ENCODE data around the gene ANK3. TPM values are rescaled to one million over a fixed set of nuclear protein-coding genes. Genes with fewer than 3 reads are reported as not detected.
A peak's percentile ranks its signal among the peaks of the same experiment; 100 is the strongest.

Gene ANK3
- total and polyA plus RNA-seq, 2 experiments from 2014 or later: 46.5 to 85.2 TPM

DNA sequence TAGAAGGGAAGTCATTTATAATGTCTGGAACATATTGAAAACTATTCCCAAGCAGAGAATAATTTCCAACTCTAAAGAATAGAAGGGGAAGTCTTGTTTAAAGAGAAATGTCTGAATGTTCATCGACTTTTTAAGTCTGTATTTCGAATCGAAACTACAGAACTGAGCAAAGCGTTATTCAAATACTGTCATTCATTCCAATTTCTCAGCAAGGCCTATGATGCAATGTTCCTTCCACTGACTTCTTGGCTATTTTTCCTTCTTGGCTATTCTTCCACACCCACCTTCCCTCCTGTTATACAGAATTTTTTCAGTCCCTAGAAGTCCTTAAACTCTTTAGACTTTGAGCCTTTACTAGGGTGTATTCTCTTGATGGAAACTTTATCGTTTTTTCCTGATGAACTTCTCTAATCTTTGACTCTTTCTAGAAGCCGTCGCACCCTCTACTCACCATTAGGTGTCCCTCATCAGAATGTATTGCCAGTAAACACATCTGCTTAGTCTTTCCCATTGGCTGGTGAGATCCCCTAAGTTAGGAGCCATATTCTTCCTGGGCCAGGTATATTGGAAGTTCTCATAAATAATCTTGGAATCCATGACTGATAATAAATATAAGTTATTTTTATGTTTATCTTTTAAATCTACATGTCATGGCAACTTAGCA is 247.6 kb downstream of the ANK3 start:
- no peaks in the 10 kb centered on the region for H3K36me3 ChIP-seq (ENCODE audit: insufficient read depth)
- peak; percentile 28 for DNase-seq (ENCODE audit: low spot score)
- no peak overlapping the region for H3K4me3 Mint-ChIP-seq
- no peaks in the 10 kb centered on the region for H3K36me3 Mint-ChIP-seq (ENCODE audit: low read depth)
- no peak overlapping the region for H3K4me3 ChIP-seq
- H3K9me2 ChIP-seq (ENCODE audit: insufficient read depth): no peaks in the 10 kb centered on the region
- H3K27me3 ChIP-seq (ENCODE audit: insufficient read depth): no peaks in the 10 kb centered on the region
- H2AFZ ChIP-seq: no peak overlapping the region
- peaks cover 22% of the 10 kb centered on the region for H3K4me1 Mint-ChIP-seq
- H3K27ac Mint-ChIP-seq: no peak overlapping the region; the same call in none of the 2 replicates
- H4K20me1 ChIP-seq (replicated peaks; ENCODE audit: insufficient read depth): no peaks in the 10 kb centered on the region
- TF ChIP-seq, protein P1, sequence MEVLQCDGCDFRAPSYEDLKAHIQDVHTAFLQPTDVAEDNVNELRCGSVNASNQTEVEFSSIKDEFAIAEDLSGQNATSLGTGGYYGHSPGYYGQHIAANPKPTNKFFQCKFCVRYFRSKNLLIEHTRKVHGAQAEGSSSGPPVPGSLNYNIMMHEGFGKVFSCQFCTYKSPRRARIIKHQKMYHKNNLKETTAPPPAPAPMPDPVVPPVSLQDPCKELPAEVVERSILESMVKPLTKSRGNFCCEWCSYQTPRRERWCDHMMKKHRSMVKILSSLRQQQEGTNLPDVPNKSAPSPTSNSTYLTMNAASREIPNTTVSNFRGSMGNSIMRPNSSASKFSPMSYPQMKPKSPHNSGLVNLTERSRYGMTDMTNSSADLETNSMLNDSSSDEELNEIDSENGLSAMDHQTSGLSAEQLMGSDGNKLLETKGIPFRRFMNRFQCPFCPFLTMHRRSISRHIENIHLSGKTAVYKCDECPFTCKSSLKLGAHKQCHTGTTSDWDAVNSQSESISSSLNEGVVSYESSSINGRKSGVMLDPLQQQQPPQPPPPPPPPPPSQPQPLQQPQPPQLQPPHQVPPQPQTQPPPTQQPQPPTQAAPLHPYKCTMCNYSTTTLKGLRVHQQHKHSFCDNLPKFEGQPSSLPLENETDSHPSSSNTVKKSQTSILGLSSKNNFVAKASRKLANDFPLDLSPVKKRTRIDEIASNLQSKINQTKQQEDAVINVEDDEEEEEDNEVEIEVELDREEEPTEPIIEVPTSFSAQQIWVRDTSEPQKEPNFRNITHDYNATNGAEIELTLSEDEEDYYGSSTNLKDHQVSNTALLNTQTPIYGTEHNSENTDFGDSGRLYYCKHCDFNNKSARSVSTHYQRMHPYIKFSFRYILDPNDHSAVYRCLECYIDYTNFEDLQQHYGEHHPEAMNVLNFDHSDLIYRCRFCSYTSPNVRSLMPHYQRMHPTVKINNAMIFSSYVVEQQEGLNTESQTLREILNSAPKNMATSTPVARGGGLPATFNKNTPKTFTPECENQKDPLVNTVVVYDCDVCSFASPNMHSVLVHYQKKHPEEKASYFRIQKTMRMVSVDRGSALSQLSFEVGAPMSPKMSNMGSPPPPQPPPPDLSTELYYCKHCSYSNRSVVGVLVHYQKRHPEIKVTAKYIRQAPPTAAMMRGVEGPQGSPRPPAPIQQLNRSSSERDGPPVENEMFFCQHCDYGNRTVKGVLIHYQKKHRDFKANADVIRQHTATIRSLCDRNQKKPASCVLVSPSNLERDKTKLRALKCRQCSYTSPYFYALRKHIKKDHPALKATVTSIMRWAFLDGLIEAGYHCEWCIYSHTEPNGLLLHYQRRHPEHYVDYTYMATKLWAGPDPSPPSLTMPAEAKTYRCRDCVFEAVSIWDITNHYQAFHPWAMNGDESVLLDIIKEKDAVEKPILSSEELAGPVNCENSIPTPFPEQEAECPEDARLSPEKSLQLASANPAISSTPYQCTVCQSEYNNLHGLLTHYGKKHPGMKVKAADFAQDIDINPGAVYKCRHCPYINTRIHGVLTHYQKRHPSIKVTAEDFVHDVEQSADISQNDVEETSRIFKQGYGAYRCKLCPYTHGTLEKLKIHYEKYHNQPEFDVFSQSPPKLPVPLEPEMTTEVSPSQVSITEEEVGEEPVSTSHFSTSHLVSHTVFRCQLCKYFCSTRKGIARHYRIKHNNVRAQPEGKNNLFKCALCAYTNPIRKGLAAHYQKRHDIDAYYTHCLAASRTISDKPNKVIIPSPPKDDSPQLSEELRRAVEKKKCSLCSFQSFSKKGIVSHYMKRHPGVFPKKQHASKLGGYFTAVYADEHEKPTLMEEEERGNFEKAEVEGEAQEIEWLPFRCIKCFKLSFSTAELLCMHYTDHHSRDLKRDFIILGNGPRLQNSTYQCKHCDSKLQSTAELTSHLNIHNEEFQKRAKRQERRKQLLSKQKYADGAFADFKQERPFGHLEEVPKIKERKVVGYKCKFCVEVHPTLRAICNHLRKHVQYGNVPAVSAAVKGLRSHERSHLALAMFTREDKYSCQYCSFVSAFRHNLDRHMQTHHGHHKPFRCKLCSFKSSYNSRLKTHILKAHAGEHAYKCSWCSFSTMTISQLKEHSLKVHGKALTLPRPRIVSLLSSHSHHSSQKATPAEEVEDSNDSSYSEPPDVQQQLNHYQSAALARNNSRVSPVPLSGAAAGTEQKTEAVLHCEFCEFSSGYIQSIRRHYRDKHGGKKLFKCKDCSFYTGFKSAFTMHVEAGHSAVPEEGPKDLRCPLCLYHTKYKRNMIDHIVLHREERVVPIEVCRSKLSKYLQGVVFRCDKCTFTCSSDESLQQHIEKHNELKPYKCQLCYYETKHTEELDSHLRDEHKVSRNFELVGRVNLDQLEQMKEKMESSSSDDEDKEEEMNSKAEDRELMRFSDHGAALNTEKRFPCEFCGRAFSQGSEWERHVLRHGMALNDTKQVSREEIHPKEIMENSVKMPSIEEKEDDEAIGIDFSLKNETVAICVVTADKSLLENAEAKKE (CRISPR knock-in tag; IDR thresholded peaks at IDR 0.05): 0 out of 2 replicates have a peak, but pooled peaks have one; percentile 22
- TF ChIP-seq NANOG (IDR thresholded peaks at IDR 0.05; ENCODE audit: borderline replicate concordance): no peak
- no peak for TF ChIP-seq JUNB (IDR thresholded peaks at IDR 0.05; ENCODE audit: unreplicated experiment)
- TF ChIP-seq ETS1 (IDR thresholded peaks at IDR 0.05): no peak
- TF ChIP-seq EZH2phosphoT487 (IDR thresholded peaks at IDR 0.05; ENCODE audit: unreplicated experiment): no peak
- TF ChIP-seq ZNF331 (CRISPR knock-in tag; IDR thresholded peaks at IDR 0.05; ENCODE audit: low read depth): no peak
- no peak for TF ChIP-seq EZH2 (IDR thresholded peaks at IDR 0.05; ENCODE audit: low read depth, unreplicated experiment)
- peak in 1 of 2 experiments; percentile 33; a peak in 2 of 4 replicates for TF ChIP-seq CTCF (conservative IDR thresholded peaks at IDR 0.05; ENCODE audit: low read depth in 2 of 2)
- H3F3A ChIP-seq (replicated peaks; ENCODE audit: low read depth): no peaks in the 10 kb centered on the region
- no peaks in the 10 kb centered on the region for H3K27me3 Mint-ChIP-seq (ENCODE audit: insufficient read depth, low read depth, poor library complexity)
- peak overlapping the region; percentile 93 for H3K27ac ChIP-seq (ENCODE audit: low read depth)
- ATAC-seq: no peak
- H3K9me3 Mint-ChIP-seq: no peaks in the 10 kb centered on the region
- 0 out of 2 replicates have a peak overlapping the region, but pooled peaks have one; percentile 68 for H3K4me2 ChIP-seq
- peaks cover 18% of the 10 kb centered on the region for H3K4me1 ChIP-seq (ENCODE audit: insufficient read depth)
- peaks cover 18% of the 10 kb centered on the region for H3K79me2 ChIP-seq (replicated peaks; ENCODE audit: insufficient read depth)

Measured in GM23338 (cell line).